Measurements from ENCODE around the gene POLR3F. TPM values are rescaled to one million over a fixed set of nuclear protein-coding genes. Genes with fewer than 3 reads are reported as not detected.
"Not testable (repeated sequence)": the region's sequence is repeated elsewhere in the genome, so short reads cannot be mapped to it uniquely, and the experiment has no call there.

Gene POLR3F
- total RNA-seq, 2 donors from 2014 or later, result 12.7 to 15.2 TPM

GRCh38 chr20:18515973-18516372, 48.8 kb downstream of the POLR3F start:
- no peak overlapping the region for H3K4me3 Mint-ChIP-seq
- H3K27ac Mint-ChIP-seq, result no peak overlapping the region
- peaks cover 17 to 18% of the 10 kb centered on the region in 2 donors for H3K4me1 Mint-ChIP-seq (ENCODE audit: low read depth in 2 of 2)
- no peaks in the 10 kb centered on the region for H3K27me3 Mint-ChIP-seq
- no peaks in the 10 kb centered on the region for H3K9me3 Mint-ChIP-seq
- ATAC-seq, result no peak
- DNase-seq (ENCODE audit: low spot score), result no peak
- peaks cover 14% of the 10 kb centered on the region for H3K36me3 Mint-ChIP-seq

GRCh38 chr20:18522066-18522465, 54.9 kb downstream of the POLR3F start:
- H3K27me3 Mint-ChIP-seq; H3K9me3 Mint-ChIP-seq; H3K27ac Mint-ChIP-seq; H3K4me3 Mint-ChIP-seq; DNase-seq (ENCODE audit: low spot score); ATAC-seq; H3K4me1 Mint-ChIP-seq (ENCODE audit: low read depth in 2 of 2): not testable (repeated sequence)
- peaks cover 17% of the 10 kb centered on the region for H3K36me3 Mint-ChIP-seq

GRCh38 chr20:18523066-18523465, 55.9 kb downstream of the POLR3F start:
- no peak for DNase-seq (ENCODE audit: low spot score)
- Mint-ChIP-seq H3K27me3 (no peaks in the 10 kb centered on the region), H3K4me3 (no peak overlapping the region), H3K9me3 (no peaks in the 10 kb centered on the region), H3K27ac (no peak overlapping the region), H3K4me1 (ENCODE audit: low read depth in 2 of 2) (peaks cover 0 to 4% of the 10 kb centered on the region in 2 donors), H3K36me3 (peaks cover 22% of the 10 kb centered on the region)
- ATAC-seq, result no peak

- Mint-ChIP-seq H3K27me3 (no peaks in the 10 kb centered on the region), H3K4me1 (ENCODE audit: low read depth in 2 of 2) (peaks cover 0 to 13% of the 10 kb centered on the region in 2 donors), H3K36me3 (peaks cover 37% of the 10 kb centered on the region), H3K4me3 (no peak overlapping the region), H3K9me3 (no peaks in the 10 kb centered on the region), H3K27ac (no peak overlapping the region)
- ATAC-seq (no peak), DNase-seq (ENCODE audit: low spot score) (no peak)
Observed at GRCh38 chr20:18524646-18525045, 57.5 kb downstream of the POLR3F start.

- peaks cover 37% of the 10 kb centered on the region for H3K36me3 Mint-ChIP-seq
- ATAC-seq; H3K4me3 Mint-ChIP-seq; DNase-seq (ENCODE audit: low spot score); H3K27me3 Mint-ChIP-seq; H3K27ac Mint-ChIP-seq; H3K9me3 Mint-ChIP-seq: not testable (repeated sequence)
- peaks cover 0 to 13% of the 10 kb centered on the region in 2 donors for H3K4me1 Mint-ChIP-seq (ENCODE audit: low read depth in 2 of 2)
Observed at GRCh38 chr20:18526761-18527160, 59.6 kb downstream of the POLR3F start.

GRCh38 chr20:18527339-18527738, 60.1 kb downstream of the POLR3F start:
- no peak for DNase-seq (ENCODE audit: low spot score)

GRCh38 chr20:18527836-18528235, 60.6 kb downstream of the POLR3F start:
- no peaks in the 10 kb centered on the region for H3K9me3 Mint-ChIP-seq
- H3K27ac Mint-ChIP-seq, result no peak overlapping the region
- H3K36me3 Mint-ChIP-seq, result peaks cover 37% of the 10 kb centered on the region
- DNase-seq (ENCODE audit: low spot score), result no peak
- H3K4me3 Mint-ChIP-seq, result no peak overlapping the region
- no peaks in the 10 kb centered on the region for H3K27me3 Mint-ChIP-seq
- peaks cover 0 to 13% of the 10 kb centered on the region in 2 donors for H3K4me1 Mint-ChIP-seq (ENCODE audit: low read depth in 2 of 2)
- no peak for ATAC-seq

More at GRCh38 chr20:18527339-18527738, 60.1 kb downstream of the POLR3F start:
- H3K36me3 Mint-ChIP-seq, result peaks cover 37% of the 10 kb centered on the region
- H3K9me3 Mint-ChIP-seq, result no peaks in the 10 kb centered on the region
- H3K27me3 Mint-ChIP-seq, result no peaks in the 10 kb centered on the region
- no peak overlapping the region for H3K4me3 Mint-ChIP-seq
- no peak for ATAC-seq
- no peak overlapping the region for H3K27ac Mint-ChIP-seq
- H3K4me1 Mint-ChIP-seq (ENCODE audit: low read depth in 2 of 2), result peaks cover 0 to 13% of the 10 kb centered on the region in 2 donors

- no peak overlapping the region for H3K27ac Mint-ChIP-seq
- H3K27me3 Mint-ChIP-seq, result no peaks in the 10 kb centered on the region
- DNase-seq (ENCODE audit: low spot score), result no peak
- H3K4me1 Mint-ChIP-seq (ENCODE audit: low read depth in 2 of 2), result peaks cover 0 to 13% of the 10 kb centered on the region in 2 donors
- no peaks in the 10 kb centered on the region for H3K9me3 Mint-ChIP-seq
- peaks cover 41% of the 10 kb centered on the region for H3K36me3 Mint-ChIP-seq
- no peak overlapping the region for H3K4me3 Mint-ChIP-seq
- ATAC-seq, result no peak
Observed at GRCh38 chr20:18529041-18529440, 61.9 kb downstream of the POLR3F start.

GRCh38 chr20:18532626-18533025, 65.4 kb downstream of the POLR3F start:
- Mint-ChIP-seq H3K27me3 (no peaks in the 10 kb centered on the region), H3K27ac (no peak overlapping the region), H3K9me3 (no peaks in the 10 kb centered on the region), H3K4me3 (no peak overlapping the region), H3K36me3 (peaks cover 32% of the 10 kb centered on the region), H3K4me1 (ENCODE audit: low read depth in 2 of 2) (peaks cover 0 to 10% of the 10 kb centered on the region in 2 donors)
- DNase-seq (ENCODE audit: low spot score), result no peak
- ATAC-seq, result no peak

- Mint-ChIP-seq H3K4me3 (no peak overlapping the region), H3K4me1 (ENCODE audit: low read depth in 2 of 2) (peaks cover 0 to 9% of the 10 kb centered on the region in 2 donors), H3K9me3 (no peaks in the 10 kb centered on the region), H3K27me3 (no peaks in the 10 kb centered on the region), H3K27ac (no peak overlapping the region), H3K36me3 (peaks cover 28% of the 10 kb centered on the region)
- ATAC-seq (no peak), DNase-seq (ENCODE audit: low spot score) (no peak)
Observed at GRCh38 chr20:18533491-18533890, 66.3 kb downstream of the POLR3F start.

GRCh38 chr20:18533978-18534644, 66.9 kb downstream of the POLR3F start:
- Mint-ChIP-seq H3K27me3 (no peaks in the 10 kb centered on the region), H3K4me3 (no peak overlapping the region), H3K36me3 (peaks cover 22% of the 10 kb centered on the region), H3K9me3 (no peaks in the 10 kb centered on the region), H3K27ac (no peak overlapping the region), H3K4me1 (ENCODE audit: low read depth in 2 of 2) (peaks cover 0 to 4% of the 10 kb centered on the region in 2 donors)
- ATAC-seq (no peak), DNase-seq (ENCODE audit: low spot score) (no peak)

Other genes with a start within 250 kb of the POLR3F start
- 10 to 100 TPM in 1 of 2 donors, 1 to 10 TPM in 1; 6.6 to 11.2 TPM for gene ZNF133, start 178.9 kb upstream of the POLR3F start, total RNA-seq
- gene DZANK1, start 360 bp upstream of the POLR3F start, total RNA-seq, result 1 to 10 TPM; 2.2 to 6.5 TPM
- gene RBBP9, start 29.8 kb downstream of the POLR3F start, total RNA-seq, result 10 to 100 TPM in 1 of 2 donors, 1 to 10 TPM in 1; 7.5 to 10.5 TPM
- gene SEC23B, start 40.5 kb downstream of the POLR3F start, total RNA-seq, result 100 to 1,000 TPM; 123 to 172 TPM
- gene SMIM26, start 100.0 kb downstream of the POLR3F start, total RNA-seq, result 10 to 100 TPM; 41.8 to 44.4 TPM
- gene DTD1, start 120.7 kb downstream of the POLR3F start, total RNA-seq, result 10 to 100 TPM; 46.1 to 49.8 TPM